Measurements from ENCODE around the gene SIGLEC6.
"Not testable (repeated sequence)": the region's sequence is repeated elsewhere in the genome, so short reads cannot be mapped to it uniquely, and the experiment has no call there.

Gene SIGLEC6

GRCh38 chr19:51514866-51515481, 16.5 kb downstream of the SIGLEC6 start:
- in situ Hi-C loops (cut with HindIII; ENCODE audit: low sequenced_read_pairs), result loop anchor here (5.0 kb wide), 1 partner anchor 43 kb away; no protein-coding TSS in a partner anchor

- in situ Hi-C loops (cut with HindIII; ENCODE audit: low sequenced_read_pairs), result loop anchor here (5.0 kb wide), 1 partner anchor 42 kb away; no protein-coding TSS in a partner anchor
These were observed 17.5 kb downstream of the SIGLEC6 start for GRCh38 chr19:51513968-51514367.

GRCh38 chr19:51511353-51511752, 20.1 kb downstream of the SIGLEC6 start:
- in situ Hi-C loops (cut with HindIII; ENCODE audit: low sequenced_read_pairs), result loop anchor here (5.0 kb wide), 1 partner anchor 39 kb away; no protein-coding TSS in a partner anchor

- in situ Hi-C loops (cut with HindIII; ENCODE audit: low sequenced_read_pairs), result loop anchor here (5.0 kb wide), 1 partner anchor 38 kb away; no protein-coding TSS in a partner anchor
These were observed 21.4 kb downstream of the SIGLEC6 start for GRCh38 chr19:51509823-51510660.

- in situ Hi-C loops (cut with HindIII; ENCODE audit: low sequenced_read_pairs), result no loop called here
These were observed 23.3 kb downstream of the SIGLEC6 start for GRCh38 chr19:51508059-51508733.

- in situ Hi-C loops (cut with HindIII; ENCODE audit: low sequenced_read_pairs), result no loop called here
These were observed 23.8 kb downstream of the SIGLEC6 start for GRCh38 chr19:51507640-51508058.

GRCh38 chr19:51507192-51507591, 24.3 kb downstream of the SIGLEC6 start:
- in situ Hi-C loops (cut with HindIII; ENCODE audit: low sequenced_read_pairs), result no loop called here

GRCh38 chr19:51505904-51506303, 25.6 kb downstream of the SIGLEC6 start:
- in situ Hi-C loops (cut with HindIII; ENCODE audit: low sequenced_read_pairs), result no loop called here

- in situ Hi-C loops (cut with HindIII; ENCODE audit: low sequenced_read_pairs), result no loop called here
These were observed 27.6 kb downstream of the SIGLEC6 start for GRCh38 chr19:51503896-51504295.

- in situ Hi-C loops (cut with HindIII; ENCODE audit: low sequenced_read_pairs), result no loop called here
These were observed 28.1 kb downstream of the SIGLEC6 start for GRCh38 chr19:51503286-51503817.

- in situ Hi-C loops (cut with HindIII; ENCODE audit: low sequenced_read_pairs), result no loop called here
These were observed 29.7 kb downstream of the SIGLEC6 start, which contains the start of gene SIGLEC12 for GRCh38 chr19:51501594-51502263. Gene SIGLEC12, minus strand, starts transcription at chr19:51501800. Its CDS starts 67 bp downstream, at chr19:51501733.

- in situ Hi-C loops (cut with HindIII; ENCODE audit: low sequenced_read_pairs), result not testable (repeated sequence)
These were observed 30.5 kb downstream of the SIGLEC6 start for GRCh38 chr19:51500931-51501330.

GRCh38 chr19:51497666-51498065, 33.8 kb downstream of the SIGLEC6 start:
- in situ Hi-C loops (cut with HindIII; ENCODE audit: low sequenced_read_pairs), result no loop called here

GRCh38 chr19:51493776-51494175, 37.7 kb downstream of the SIGLEC6 start:
- in situ Hi-C loops (cut with HindIII; ENCODE audit: low sequenced_read_pairs), result no loop called here

- in situ Hi-C loops (cut with HindIII; ENCODE audit: low sequenced_read_pairs), result no loop called here
These were observed 39.9 kb downstream of the SIGLEC6 start for GRCh38 chr19:51491586-51491985.

- in situ Hi-C loops (cut with HindIII; ENCODE audit: low sequenced_read_pairs), result no loop called here
These were observed 40.8 kb downstream of the SIGLEC6 start for GRCh38 chr19:51490676-51491075.

GRCh38 chr19:51489113-51489512, 42.4 kb downstream of the SIGLEC6 start:
- in situ Hi-C loops (cut with HindIII; ENCODE audit: low sequenced_read_pairs), result no loop called here

- in situ Hi-C loops (cut with HindIII; ENCODE audit: low sequenced_read_pairs), result no loop called here
These were observed 43.0 kb downstream of the SIGLEC6 start for GRCh38 chr19:51488491-51488890.

- in situ Hi-C loops (cut with HindIII; ENCODE audit: low sequenced_read_pairs), result no loop called here
These were observed 45.4 kb downstream of the SIGLEC6 start for GRCh38 chr19:51485960-51486660.

GRCh38 chr19:51480590-51480989, 50.9 kb downstream of the SIGLEC6 start:
- in situ Hi-C loops (cut with HindIII; ENCODE audit: low sequenced_read_pairs), result no loop called here

Measured in DLD1 (cell line).